GM12878 (cell line): ENCODE results near the gene DSG2. TPM values are rescaled to one million over a fixed set of nuclear protein-coding genes. Genes with fewer than 3 reads are reported as not detected.

Source experiments
- ATAC-seq: fragments of 200-7000 bp; cut with Tn5 transposase; 3 replicates; pipeline ENCODE4 v1.9.1; 2020; ENCODE audit warnings: mild to moderate bottlenecking, moderate library complexity
- Bru-seq: library from RNA; stranded (reverse); fragments of 400-500 nt; gene quantifications from one replicate; lab custom pipeline; 2021; lab: Mats Ljungman, UMichigan
- BruChase-seq, 2 experiments: library from RNA; stranded (reverse); fragments of 400-500 nt; gene quantifications; one replicate each; lab custom pipeline; 2021; lab: Mats Ljungman, UMichigan
- BruUV-seq: library from RNA; stranded (reverse); fragments of 400-500 nt; replicated peaks from 2 replicates; lab custom pipeline; 2021; lab: Mats Ljungman, UMichigan
- CTCF ChIA-PET: fragments of 300-600 bp; sonication (Branson Sonifier 250); formaldehyde crosslinking; extraction: SDS; loops from one replicate; lab custom pipeline; 2021; ENCODE audit warnings: inconsistent platforms; lab: Yijun Ruan, JAX
- POLR2A ChIA-PET: fragments of 350-600 bp; formaldehyde crosslinking; extraction: SDS; loops from one replicate; lab custom pipeline; 2021; ENCODE audit warnings: inconsistent platforms; lab: Charles Lee
- RAD21 ChIA-PET: fragments of 300-600 bp; sonication (Branson Sonifier 250); formaldehyde crosslinking; loops from one replicate; lab custom pipeline; 2023; ENCODE audit warnings: antibody characterized with exemption; ENCODE audit not compliant: unreplicated experiment; lab: Charles Lee
- SMC1A ChIA-PET: fragments of 300-600 bp; sonication (Branson Sonifier 250); formaldehyde crosslinking; loops from one replicate; lab custom pipeline; 2023; ENCODE audit not compliant: unreplicated experiment, uncharacterized antibody; lab: Charles Lee
- DNase-seq: peaks from one replicate; pipeline ENCODE4 v3.0.0-alpha.2; 2011; ENCODE audit warnings: low read depth, low spot score
- FAIRE-seq: peaks from 3 replicates; lab custom pipeline; 2011; peaks lifted over from hg19 to GRCh38; lab: Jason Lieb, UNC
- H2AFZ ChIP-seq: 2 replicates; pipeline ENCODE4 v1.6.0; 2011; ENCODE audit warnings: low read depth, low read length, control low read depth; ENCODE audit not compliant: control insufficient read depth
- H3K27ac ChIP-seq: 2 replicates; pipeline ENCODE4 v1.5.1; 2011; ENCODE audit warnings: control low read depth; ENCODE audit not compliant: control insufficient read depth, insufficient read depth
- H3K27me3 ChIP-seq, 2 experiments: replicated peaks in 1 of 2; 2 replicates each; pipeline versions ENCODE4 v1.6.0 to v1.6.1; 2011; ENCODE audit warnings: low read length in 1 of 2; ENCODE audit not compliant: control insufficient read depth in 2 of 2, insufficient read depth in 2 of 2
- H3K36me3 ChIP-seq, 2 experiments: 2 replicates each; pipeline ENCODE4 v1.5.1; 2011; ENCODE audit warnings: low read length in 1 of 2; ENCODE audit not compliant: control insufficient read depth in 2 of 2, insufficient read depth in 2 of 2
- H3K4me1 ChIP-seq: 2 replicates; pipeline ENCODE4 v1.6.1; 2011; ENCODE audit warnings: mild to moderate bottlenecking, low read length, moderate library complexity, mixed read lengths; ENCODE audit not compliant: control insufficient read depth, insufficient read depth
- H3K4me2 ChIP-seq: 2 replicates; pipeline ENCODE4 v1.6.0; 2011; ENCODE audit warnings: control low read depth; ENCODE audit not compliant: control insufficient read depth, insufficient read depth
- H3K4me3 ChIP-seq: fragments of 200-600 bp; sonication (generic); 2 replicates; pipeline ENCODE4 v1.5.1; 2016
- H3K79me2 ChIP-seq: 2 replicates; pipeline ENCODE4 v1.6.0; 2011; ENCODE audit warnings: low read length; ENCODE audit not compliant: control insufficient read depth, insufficient read depth
- H3K9ac ChIP-seq: 2 replicates; pipeline ENCODE4 v1.8.0; 2011; ENCODE audit warnings: low read length, control low read depth, mixed read lengths; ENCODE audit not compliant: control insufficient read depth, insufficient read depth
- H3K9me3 ChIP-seq: replicated peaks from 3 replicates; pipeline ENCODE4 v1.5.1; 2011; ENCODE audit warnings: mild to moderate bottlenecking, low read length; ENCODE audit not compliant: control insufficient read depth, insufficient read depth
- H4K20me1 ChIP-seq: 2 replicates; pipeline ENCODE4 v1.6.0; 2011; ENCODE audit not compliant: control insufficient read depth, insufficient read depth
- BCL11A ChIP-seq: IDR thresholded peaks from 2 replicates; pipeline ENCODE4 v1.6.1; 2011; ENCODE audit warnings: low read depth, low read length
- BMI1 ChIP-seq: fragments of 450-650 bp; IDR thresholded peaks from 2 replicates; pipeline ENCODE4 v1.6.1; 2016; ENCODE audit warnings: mild to moderate bottlenecking, moderate library complexity, borderline replicate concordance
- CHD1 ChIP-seq: IDR thresholded peaks from 2 replicates; pipeline ENCODE4 v1.6.1; 2012; ENCODE audit warnings: low read depth, low read length, improper control_type of control experiment
- CHD2 ChIP-seq: IDR thresholded peaks from 2 replicates; pipeline ENCODE4 v1.6.1; 2011; ENCODE audit warnings: low read depth, low read length, improper control_type of control experiment, borderline replicate concordance
- CREB1 ChIP-seq: IDR thresholded peaks from 2 replicates; pipeline ENCODE4 v1.6.1; 2012; ENCODE audit warnings: low read depth, mild to moderate bottlenecking, inconsistent platforms
- EGR1 ChIP-seq, 2 experiments: IDR thresholded peaks; 1 replicate in 1 of 2; 2 replicates in 1 of 2; pipeline ENCODE4 v1.6.1; 2011 to 2012; ENCODE audit warnings: low read depth in 2 of 2, low read length in 2 of 2, borderline replicate concordance in 1 of 2, mild to moderate bottlenecking in 1 of 2, moderate library complexity in 1 of 2
- HDAC6 ChIP-seq: fragments of 200-600 bp; sonication (generic); IDR thresholded peaks from one replicate; pipeline ENCODE4 v1.8.0; 2017; ENCODE audit warnings: antibody characterized with exemption; ENCODE audit not compliant: unreplicated experiment
- IRF4 ChIP-seq: IDR thresholded peaks from 2 replicates; pipeline ENCODE4 v1.6.1; 2011; ENCODE audit warnings: low read depth, low read length
- JUND ChIP-seq: IDR thresholded peaks from 2 replicates; pipeline ENCODE4 v1.6.1; 2012; ENCODE audit warnings: low read depth, mild to moderate bottlenecking, low read length, improper control_type of control experiment, moderate library complexity
- KAT2A ChIP-seq: conservative IDR thresholded peaks from 2 replicates; pipeline ENCODE4 v1.6.1; 2011; ENCODE audit warnings: low read depth, low read length; ENCODE audit not compliant: control insufficient read depth
- LARP7 ChIP-seq: fragments of 450-650 bp; IDR thresholded peaks from 2 replicates; pipeline ENCODE4 v1.6.1; 2017; ENCODE audit warnings: mild to moderate bottlenecking
- PML ChIP-seq: IDR thresholded peaks from 2 replicates; pipeline ENCODE4 v1.6.1; 2012; ENCODE audit warnings: low read length, inconsistent platforms
- POLR2AphosphoS5 ChIP-seq: IDR thresholded peaks from 2 replicates; pipeline ENCODE4 v1.6.1; 2011; ENCODE audit warnings: mild to moderate bottlenecking, low read length, inconsistent platforms
- POU2F2 ChIP-seq: IDR thresholded peaks from 3 replicates; pipeline ENCODE4 v1.6.1; 2011; ENCODE audit warnings: low read depth, mild to moderate bottlenecking, low read length, borderline replicate concordance
- RUNX3 ChIP-seq: IDR thresholded peaks from 2 replicates; pipeline ENCODE4 v1.6.1; 2012; ENCODE audit warnings: low read length, inconsistent platforms
- SIN3A ChIP-seq: IDR thresholded peaks from 2 replicates; pipeline ENCODE4 v1.6.1; 2012; ENCODE audit warnings: low read depth, low read length, improper control_type of control experiment
- SMAD1 ChIP-seq: fragments of 450-650 bp; IDR thresholded peaks from 2 replicates; pipeline ENCODE4 v1.6.1; 2018; ENCODE audit warnings: mild to moderate bottlenecking, low read depth; ENCODE audit not compliant: partially characterized antibody
- SPI1 ChIP-seq: IDR thresholded peaks from 2 replicates; pipeline ENCODE4 v1.6.1; 2011; ENCODE audit warnings: low read depth, mild to moderate bottlenecking, low read length, moderate library complexity, borderline replicate concordance; ENCODE audit not compliant: insufficient read depth
- SREBF1 ChIP-seq: IDR thresholded peaks from 2 replicates; pipeline ENCODE4 v1.6.1; 2012; ENCODE audit warnings: mild to moderate bottlenecking, low read length
- TAF1 ChIP-seq: IDR thresholded peaks from 2 replicates; pipeline ENCODE4 v1.6.1; 2011; ENCODE audit warnings: mild to moderate bottlenecking, low read depth, low read length, borderline replicate concordance
- TCF12 ChIP-seq: IDR thresholded peaks from 2 replicates; pipeline ENCODE4 v1.6.1; 2011; ENCODE audit warnings: low read depth, mild to moderate bottlenecking, low read length
- YBX1 ChIP-seq: fragments of 450-650 bp; IDR thresholded peaks from 2 replicates; pipeline ENCODE4 v1.6.1; 2016; ENCODE audit warnings: antibody characterized with exemption
- WGBS: methylation state at CpG from one replicate; pipeline ENCODE4 v1.1.6; 2016; ENCODE audit warnings: low lambda C conversion rate; ENCODE audit not compliant: insufficient replicate concordance, insufficient coverage; ENCODE audit errors: missing lambda C conversion rate; 5-methylcytosine and 5-hydroxymethylcytosine counted together
- in situ Hi-C: fragments of 300-500 bp; cut with MboI; formaldehyde crosslinking; loops from 9 replicates; pipeline ENCODE4 v1.14.3; 2018; ENCODE audit warnings: mixed read lengths
- intact Hi-C: fragments of 100-400 bp; cut with micrococcal nuclease; formaldehyde crosslinking; loops from one replicate; pipeline ENCODE4 v1.14.2; 2022; ENCODE audit not compliant: unreplicated experiment
- long read RNA-seq, 2 experiments: library from polyadenylated mRNA; unstranded; transcript quantifications; one replicate each; pipeline ENCODE4 v2.0.0, GENCODE V29; 2019 to 2020
- polyA minus RNA-seq, 3 experiments: library from RNA; depleted of rRNA, polyadenylated mRNA; stranded (reverse); fragments of >200 nt; gene quantifications; 2 replicates each; pipeline ENCODE4 v1.2.3, GENCODE V29; 2011
- polyA plus RNA-seq, 11 experiments: library from polyadenylated mRNA; depleted of rRNA in 4 of 11; unstranded in 6 of 11; stranded (reverse) in 5 of 11; fragments of >200 nt; fragmentation: Nextera tagmentation in 4 of 11; fragmentation: Illumina TruSeq in 1 of 11; extraction: Ambion mirVana in 4 of 11; extraction: Trizol in 1 of 11; gene quantifications; 1 replicate in 1 of 11; 2 replicates in 10 of 11; pipeline versions ENCODE4 v1.2.1 to v1.2.3, GENCODE V29; 2011 to 2016; ENCODE audit warnings: inconsistent platforms in 2 of 11, missing spikeins in 2 of 11, low read depth in 1 of 11
- total RNA-seq, 4 experiments: library from RNA; depleted of rRNA in 3 of 4; stranded (reverse); fragments of >200 nt in 3 of 4; fragmentation: Illumina TruSeq in 1 of 4; extraction: Trizol in 1 of 4; gene quantifications; 2 replicates each; pipeline versions ENCODE4 v1.2.1 to v1.2.3, GENCODE V29; 2013 to 2021

Gene DSG2
- total RNA-seq (2013; cell fraction: nucleolus; rRNA removed) = 101 and 102 TPM in 2 replicates
- total RNA-seq (2014; rRNA removed) (23.7 and 26.1 TPM in 2 replicates), total RNA-seq (2014; rRNA removed; fragmentation: Illumina TruSeq; extraction: Trizol) (35.7 and 39.3 TPM in 2 replicates), total RNA-seq (2021) (30.5 and 30.9 TPM in 2 replicates), polyA plus RNA-seq (2011; rRNA removed) (40.5 and 48.9 TPM in 2 replicates), polyA plus RNA-seq (2014; fragmentation: Illumina TruSeq; extraction: Trizol) (46.2 and 53.5 TPM in 2 replicates), polyA plus RNA-seq (2014; fragmentation: Nextera tagmentation; extraction: Ambion mirVana) (10 to 100 TPM; 11.7 to 12.7 TPM), polyA plus RNA-seq (2014; rRNA removed) (23.1 and 28.5 TPM in 2 replicates), polyA plus RNA-seq (2016; fragmentation: Nextera tagmentation; extraction: Ambion mirVana) (10 to 100 TPM; 25.2 to 27.4 TPM), polyA minus RNA-seq (2011; rRNA and poly(A)+ RNA removed) (34.2 and 41.7 TPM in 2 replicates), Bru-seq, nascent RNA (percentile 89 among the genes with signal in this experiment), BruChase-seq, experiment 1, labeled RNA remaining after a 6-hour chase (percentile 90 among the genes with signal in this experiment), BruChase-seq, experiment 2, labeled RNA remaining after a 2-hour chase (percentile 84 among the genes with signal in this experiment)
- 10.1 TPM for polyA plus RNA-seq (2011; ENCODE audit: low read depth)
- 24.6 and 26.8 TPM in 2 replicates for polyA plus RNA-seq (2011; cell fraction: cytosol; rRNA removed)
- polyA plus RNA-seq (2011; cell fraction: nucleus; rRNA removed) = 8.8 and 10.6 TPM in 2 replicates
- 11.3 and 16.8 TPM in 2 replicates for polyA plus RNA-seq (2012)
- 15.5 and 16.0 TPM in 2 replicates for polyA minus RNA-seq (2011; cell fraction: cytosol; rRNA and poly(A)+ RNA removed)
- polyA minus RNA-seq (2011; cell fraction: nucleus; rRNA and poly(A)+ RNA removed) = 7.5 and 12.2 TPM in 2 replicates
- long read RNA-seq, experiment 1, full-length matches to known transcripts = 1 of 3 reads
- long read RNA-seq, experiment 1, partial matches to known transcripts = 0 of 3 reads
- long read RNA-seq, experiment 1, other reads (novel, unspliced or antisense) = 2 of 3 reads
- long read RNA-seq, experiment 2, full-length matches to known transcripts = 13 of 63 reads
- long read RNA-seq, experiment 2, partial matches to known transcripts = 19 of 63 reads
- long read RNA-seq, experiment 2, other reads (novel, unspliced or antisense) = 31 of 63 reads

DNA sequence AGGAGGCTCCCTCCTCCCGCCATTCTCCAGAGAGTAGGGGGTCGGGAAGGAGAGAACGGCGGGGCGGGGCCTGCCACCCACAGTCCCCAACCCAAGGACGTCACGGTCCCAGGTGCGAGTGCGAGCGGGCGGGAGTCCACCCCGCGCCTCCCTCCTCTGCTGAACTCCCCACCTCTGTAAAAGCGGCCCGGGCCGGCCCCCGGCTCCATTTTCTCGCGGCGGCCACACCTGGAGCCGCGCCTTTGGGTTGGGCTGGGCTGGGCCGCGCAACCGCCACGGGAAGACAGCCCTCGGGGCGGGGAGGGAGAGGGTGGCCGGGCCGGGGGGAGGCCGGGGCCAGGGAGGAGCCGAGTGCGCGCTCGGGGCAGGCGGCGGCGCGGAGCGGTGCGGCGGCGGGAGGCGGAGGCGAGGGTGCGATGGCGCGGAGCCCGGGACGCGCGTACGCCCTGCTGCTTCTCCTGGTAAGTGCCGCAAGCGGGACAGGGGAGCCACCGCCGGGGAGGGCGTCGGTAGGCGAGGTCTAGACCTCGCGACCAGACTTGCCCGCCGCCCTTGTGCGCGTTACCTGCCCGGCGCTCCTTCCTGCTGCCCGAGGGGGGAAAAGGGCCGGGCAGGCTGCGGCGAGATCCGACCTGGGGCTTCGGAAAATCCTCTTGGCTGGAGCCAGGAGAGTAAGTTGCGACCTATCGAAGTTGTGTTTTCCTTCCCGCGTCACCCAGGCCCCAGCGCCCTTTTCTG is at the start of gene DSG2:
Gene DSG2 (plus strand): TSS at position 342 of the 738 bp plus-strand sequence. CDS start 75 bp downstream, at position 417.
- ChIA-PET CTCF (interaction anchor here (0.6 to 1.3 kb wide), 2 partner anchors 148 to 240 kb away, joined by 3 to 4 read pairs; no protein-coding TSS in a partner anchor), SMC1A (interaction anchor here (1.1 to 5.0 kb wide), 3 partner anchors 11 to 253 kb away, joined by 3 to 21 read pairs (median 18); no protein-coding TSS in a partner anchor), RAD21 (interaction anchor here (1.1 to 3.0 kb wide), 3 partner anchors 7 to 73 kb away, joined by 3 to 33 read pairs (median 16); no protein-coding TSS in a partner anchor), POLR2A (interaction anchor here (3.1 kb wide), 1 partner anchor 8 kb away, joined by 35 read pairs; no protein-coding TSS in a partner anchor)
- no peak for DNase-seq
- peak; percentile 82 for ATAC-seq
- Histone ChIP-seq H2AFZ (peak within 1 kb of the TSS; percentile 88), H3K9ac (peak within 1 kb of the TSS; percentile 92), H3K4me2 (peak within 1 kb of the TSS; percentile 87), H3K4me3 (peak within 1 kb of the TSS; percentile 88), H3K4me1 (peaks cover 6% of the 10 kb centered on the region), H3K27me3 (no peaks in the 10 kb centered on the region), H3K27ac (peak within 1 kb of the TSS; percentile 79), H3K36me3 (no peaks in the 10 kb centered on the region), H3K79me2 (peaks cover 24% of the 10 kb centered on the region), H4K20me1 (no peaks in the 10 kb centered on the region), H3K9me3 (no peaks in the 10 kb centered on the region)
- BruUV-seq = no TSS peak
- intact Hi-C loops = loop anchor here (5.0 to 10.0 kb wide), 2 partner anchors 159 to 263 kb away; no protein-coding TSS in a partner anchor
- in situ Hi-C loops = no loop called here
- 1% methylated on average over 39 of the region's 79 CpGs for WGBS
- FAIRE-seq = no peak
- TF ChIP-seq POU2F2 (peak; percentile 6; the same call in 1 of the 3 replicates), RUNX3 (0 out of 2 replicates have a peak, but pooled peaks have one; percentile 27), LARP7 (peak; percentile 54; the same call in 1 of the 2 replicates), CHD1 (0 out of 2 replicates have a peak, but pooled peaks have one; percentile 18), TCF12 (peak; percentile 4; the same call in 1 of the 2 replicates), JUND (no peak), BCL11A (no peak), CREB1 (no peak), POLR2AphosphoS5 (peak; percentile 81), PML (no peak), TAF1 (peak; percentile 64; the same call in 1 of the 2 replicates), BMI1 (no peak), SIN3A (0 out of 2 replicates have a peak, but pooled peaks have one; percentile 28), HDAC6 (peak; percentile 36), KAT2A (no peak), EGR1 (IDR thresholded peaks at IDR 0.05; ENCODE audit: borderline replicate concordance in 1 of 2, low read depth in 2 of 2, low read length in 2 of 2) (no peak), SPI1 (no peak), SREBF1 (no peak), CHD2 (no peak), SMAD1 (no peak), IRF4 (no peak), YBX1 (no peak)
